Breast epithelium (tissue), 4 donors: ENCODE measurements around the gene CCDC33. TPM values are rescaled to one million over a fixed set of nuclear protein-coding genes. Genes with fewer than 3 reads are reported as not detected.

ENCODE experiments used
- DNase-seq, 2 donors: peaks; one replicate each; pipeline ENCODE4 v3.0.0-alpha.2; 2019; ENCODE audit warnings: low spot score in 2 of 2
- H3K27ac ChIP-seq, 2 donors: fragments of 200-600 bp; sonication (generic) in 1 of 2; one replicate each; pipeline ENCODE4 v1.5.1; 2016 to 2019; ENCODE audit warnings: mild to moderate bottlenecking in 1 of 2
- H3K27me3 ChIP-seq, 2 donors: fragments of 200-600 bp; sonication (generic) in 1 of 2; one replicate each; pipeline versions ENCODE4 v1.5.1 to v1.6.0; 2017 to 2019; ENCODE audit warnings: control low read depth in 1 of 2, mild to moderate bottlenecking in 1 of 2
- H3K36me3 ChIP-seq: fragments of 200-600 bp; one replicate; pipeline ENCODE4 v1.5.1; 2019
- H3K4me1 ChIP-seq, 2 donors: fragments of 200-600 bp; sonication (generic); one replicate each; pipeline ENCODE4 v1.5.1; 2016 to 2019; ENCODE audit warnings: control low read depth in 1 of 2
- H3K4me3 ChIP-seq, 3 donors: fragments of 200-600 bp; sonication (generic); 1 replicate in 2 of 3; 2 replicates in 1 of 3; pipeline ENCODE4 v1.5.1; 2016 to 2019; ENCODE audit warnings: mild to moderate bottlenecking in 3 of 3, moderate library complexity in 2 of 3
- H3K9me3 ChIP-seq, 2 donors: fragments of 200-600 bp; sonication (generic) in 1 of 2; one replicate each; pipeline ENCODE4 v1.5.1; 2016 to 2019; ENCODE audit warnings: control low read depth in 1 of 2
- POLR2A ChIP-seq: fragments of 450-650 bp; IDR thresholded peaks from one replicate; pipeline ENCODE4 v1.6.1; 2016; ENCODE audit warnings: antibody characterized with exemption, mild to moderate bottlenecking, moderate library complexity
- POLR2AphosphoS5 ChIP-seq, 3 donors: sonication (generic); formaldehyde crosslinking; IDR thresholded peaks; one replicate each; pipeline ENCODE4 v1.6.1; 2017; ENCODE audit warnings: antibody characterized with exemption in 3 of 3
- intact Hi-C: fragments of 100-400 bp; cut with DNase I; formaldehyde crosslinking; loops from one replicate; pipeline ENCODE4 v1.15.1; 2023; ENCODE audit warnings: low total_unique reads
- total RNA-seq, 3 donors: library from RNA; depleted of rRNA; stranded (reverse); fragments of >200 nt; gene quantifications; one replicate each; pipeline ENCODE4 v1.1.0, GENCODE V29; 2016
- TF ChIP-seq, protein P1 (sequence below), 3 donors: fragments of 450-650 bp; IDR thresholded peaks; one replicate each; pipeline ENCODE4 v1.5.1; 2016 to 2017; ENCODE audit warnings: antibody characterized with exemption in 3 of 3, mild to moderate bottlenecking in 3 of 3, moderate library complexity in 3 of 3

Gene CCDC33
- total RNA-seq, 3 donors from 2014 or later: 0.33 TPM; not detected in 2

DNA sequence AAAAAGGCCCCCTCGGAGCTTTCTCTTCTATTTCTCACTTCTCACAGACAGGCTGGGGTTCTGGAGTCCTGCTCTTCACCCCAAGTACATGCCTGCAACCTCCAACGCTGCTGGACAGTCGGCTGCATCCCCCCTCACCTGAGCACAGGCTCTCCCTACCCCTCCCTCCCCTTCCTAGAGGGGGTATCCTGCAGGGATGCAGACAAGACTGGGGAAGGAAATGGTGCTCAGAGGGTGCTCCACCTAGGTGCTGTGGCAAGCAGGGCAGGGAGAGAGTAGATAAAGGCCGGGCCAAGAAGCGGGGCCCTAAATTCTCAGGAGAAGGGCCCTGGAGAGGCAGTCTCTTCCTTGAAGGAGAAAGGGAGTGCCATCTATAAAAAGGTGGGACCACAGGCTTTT is 26.6 kb upstream of the CCDC33 start:
- H3K4me3 ChIP-seq: no peak overlapping the region
- no peaks in the 10 kb centered on the region for H3K9me3 ChIP-seq
- DNase-seq: no peak
- no peaks in the 10 kb centered on the region for H3K36me3 ChIP-seq
- intact Hi-C loops: no loop called here
- H3K27me3 ChIP-seq: no peaks in the 10 kb centered on the region
- no peak for TF ChIP-seq POLR2A
- TF ChIP-seq, protein P1, sequence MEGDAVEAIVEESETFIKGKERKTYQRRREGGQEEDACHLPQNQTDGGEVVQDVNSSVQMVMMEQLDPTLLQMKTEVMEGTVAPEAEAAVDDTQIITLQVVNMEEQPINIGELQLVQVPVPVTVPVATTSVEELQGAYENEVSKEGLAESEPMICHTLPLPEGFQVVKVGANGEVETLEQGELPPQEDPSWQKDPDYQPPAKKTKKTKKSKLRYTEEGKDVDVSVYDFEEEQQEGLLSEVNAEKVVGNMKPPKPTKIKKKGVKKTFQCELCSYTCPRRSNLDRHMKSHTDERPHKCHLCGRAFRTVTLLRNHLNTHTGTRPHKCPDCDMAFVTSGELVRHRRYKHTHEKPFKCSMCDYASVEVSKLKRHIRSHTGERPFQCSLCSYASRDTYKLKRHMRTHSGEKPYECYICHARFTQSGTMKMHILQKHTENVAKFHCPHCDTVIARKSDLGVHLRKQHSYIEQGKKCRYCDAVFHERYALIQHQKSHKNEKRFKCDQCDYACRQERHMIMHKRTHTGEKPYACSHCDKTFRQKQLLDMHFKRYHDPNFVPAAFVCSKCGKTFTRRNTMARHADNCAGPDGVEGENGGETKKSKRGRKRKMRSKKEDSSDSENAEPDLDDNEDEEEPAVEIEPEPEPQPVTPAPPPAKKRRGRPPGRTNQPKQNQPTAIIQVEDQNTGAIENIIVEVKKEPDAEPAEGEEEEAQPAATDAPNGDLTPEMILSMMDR (IDR thresholded peaks at IDR 0.05): no peak
- no peak for TF ChIP-seq POLR2AphosphoS5 (IDR thresholded peaks at IDR 0.05)
- H3K27ac ChIP-seq: no peak overlapping the region
- H3K4me1 ChIP-seq: no peaks in the 10 kb centered on the region

GRCh38 chr15:74209997-74210671 is 26.0 kb upstream of the CCDC33 start:
- intact Hi-C loops: no loop called here
- no peak for DNase-seq
- H3K27ac ChIP-seq: no peak overlapping the region

GRCh38 chr15:74210729-74211128 is 25.4 kb upstream of the CCDC33 start:
- no peaks in the 10 kb centered on the region for H3K27me3 ChIP-seq
- intact Hi-C loops: no loop called here
- H3K9me3 ChIP-seq: no peaks in the 10 kb centered on the region
- no peaks in the 10 kb centered on the region for H3K4me1 ChIP-seq
- DNase-seq: no peak
- no peak overlapping the region for H3K27ac ChIP-seq
- no peaks in the 10 kb centered on the region for H3K36me3 ChIP-seq
- no peak overlapping the region for H3K4me3 ChIP-seq
- TF ChIP-seq, protein P1 (IDR thresholded peaks at IDR 0.05): no peak
- TF ChIP-seq POLR2AphosphoS5 (IDR thresholded peaks at IDR 0.05) (no peak), POLR2A (no peak)

More at GRCh38 chr15:74209997-74210671, 26.0 kb upstream of the CCDC33 start:
- H3K4me3 ChIP-seq: no peak overlapping the region
- no peaks in the 10 kb centered on the region for H3K9me3 ChIP-seq
- TF ChIP-seq POLR2AphosphoS5 (IDR thresholded peaks at IDR 0.05) (no peak), POLR2A (no peak)
- TF ChIP-seq, protein P1 (IDR thresholded peaks at IDR 0.05): no peak
- H3K4me1 ChIP-seq: no peaks in the 10 kb centered on the region
- H3K36me3 ChIP-seq: no peaks in the 10 kb centered on the region
- H3K27me3 ChIP-seq: no peaks in the 10 kb centered on the region

GRCh38 chr15:74211656-74212055 is 24.5 kb upstream of the CCDC33 start:
- Histone ChIP-seq H3K36me3 (no peaks in the 10 kb centered on the region), H3K4me3 (no peak overlapping the region), H3K4me1 (no peaks in the 10 kb centered on the region), H3K27me3 (no peaks in the 10 kb centered on the region), H3K9me3 (no peaks in the 10 kb centered on the region), H3K27ac (no peak overlapping the region)
- DNase-seq: no peak
- intact Hi-C loops: no loop called here
- TF ChIP-seq POLR2AphosphoS5 (IDR thresholded peaks at IDR 0.05) (no peak), POLR2A (no peak)
- TF ChIP-seq, protein P1 (IDR thresholded peaks at IDR 0.05): no peak

GRCh38 chr15:74212494-74212893 is 23.6 kb upstream of the CCDC33 start:
- no peak overlapping the region for H3K4me3 ChIP-seq
- intact Hi-C loops: no loop called here

More at GRCh38 chr15:74212494-74212893, 23.6 kb upstream of the CCDC33 start:
- Histone ChIP-seq H3K27ac (no peak overlapping the region), H3K36me3 (no peaks in the 10 kb centered on the region), H3K9me3 (no peaks in the 10 kb centered on the region), H3K4me1 (no peaks in the 10 kb centered on the region), H3K27me3 (no peaks in the 10 kb centered on the region)
- TF ChIP-seq POLR2A (no peak), POLR2AphosphoS5 (IDR thresholded peaks at IDR 0.05) (no peak)
- DNase-seq: no peak
